GM21360 (cell line): ENCODE measurements around the gene SRR.

Experiments used
- ATAC-seq: cut with Tn5 transposase; IDR thresholded peaks from one replicate; pipeline ENCODE4 v1.9.1; 2021; ENCODE audit warnings: mild to moderate bottlenecking, moderate library complexity; ENCODE audit not compliant: unreplicated experiment

Gene SRR

GRCh38 chr17:2338315-2338657 lies 34.5 kb downstream of the SRR start:
- ATAC-seq, result no peak

- no peak for ATAC-seq
Observed at GRCh38 chr17:2343421-2343820, 39.7 kb downstream of the SRR start.

- ATAC-seq, result no peak
Observed at GRCh38 chr17:2344528-2344927, 40.8 kb downstream of the SRR start.

GRCh38 chr17:2346475-2346874 lies 42.7 kb downstream of the SRR start:
- no peak for ATAC-seq

- ATAC-seq, result no peak
Observed at GRCh38 chr17:2347805-2348685, 44.3 kb downstream of the SRR start.

GRCh38 chr17:2351269-2351668 lies 47.5 kb downstream of the SRR start:
- ATAC-seq, result no peak

GRCh38 chr17:2354311-2354710 lies 50.6 kb downstream of the SRR start:
- ATAC-seq, result no peak

- no peak for ATAC-seq
Observed at GRCh38 chr17:2357237-2357636, 53.5 kb downstream of the SRR start.

GRCh38 chr17:2357931-2358434 lies 54.2 kb downstream of the SRR start:
- ATAC-seq, result no peak

- no peak for ATAC-seq
Observed at GRCh38 chr17:2361010-2361760, 57.4 kb downstream of the SRR start.

GRCh38 chr17:2362016-2362415 lies 58.3 kb downstream of the SRR start:
- ATAC-seq, result no peak

GRCh38 chr17:2362416-2362815 lies 58.7 kb downstream of the SRR start:
- ATAC-seq, result no peak

GRCh38 chr17:2362881-2363280 lies 59.1 kb downstream of the SRR start:
- ATAC-seq, result no peak

GRCh38 chr17:2363318-2363717 lies 59.6 kb downstream of the SRR start:
- no peak for ATAC-seq

- ATAC-seq, result no peak
Observed at GRCh38 chr17:2363851-2364762, 60.4 kb downstream of the SRR start.

GRCh38 chr17:2364763-2365116 lies 61.0 kb downstream of the SRR start:
- no peak for ATAC-seq

GRCh38 chr17:2365132-2365531 lies 61.4 kb downstream of the SRR start:
- ATAC-seq, result no peak

GRCh38 chr17:2366747-2367494 lies 63.2 kb downstream of the SRR start:
- ATAC-seq, result no peak

- ATAC-seq, result no peak
Observed at GRCh38 chr17:2368359-2368758, 64.6 kb downstream of the SRR start.

- ATAC-seq, result no peak
Observed at GRCh38 chr17:2369039-2369438, 65.3 kb downstream of the SRR start.
